Hepatocyte (in vitro differentiated cells): ENCODE results near the gene MLPH. TPM values are rescaled to one million over a fixed set of nuclear protein-coding genes. Genes with fewer than 3 reads are reported as not detected.

ENCODE experiments used
- DNase-seq: peaks from one replicate; pipeline ENCODE4 v3.0.0-alpha.2; 2016; ENCODE audit warnings: low spot score
- H2AFZ ChIP-seq: fragments of 200-600 bp; sonication (generic); 2 replicates; pipeline ENCODE4 v1.6.0; 2016; ENCODE audit warnings: antibody characterized with exemption, mild to moderate bottlenecking
- H3K27ac ChIP-seq: fragments of 200-600 bp; sonication (generic); 2 replicates; pipeline ENCODE4 v1.5.1; 2016; ENCODE audit warnings: mild to moderate bottlenecking
- H3K27me3 ChIP-seq: fragments of 200-600 bp; sonication (generic); 2 replicates; pipeline ENCODE4 v1.6.1; 2016
- H3K36me3 ChIP-seq: fragments of 200-600 bp; sonication (generic); replicated peaks from 2 replicates; pipeline ENCODE4 v1.5.1; 2016; ENCODE audit warnings: low read depth; ENCODE audit not compliant: insufficient read depth
- H3K4me1 ChIP-seq: fragments of 200-600 bp; sonication (generic); 2 replicates; pipeline ENCODE4 v1.5.1; 2016; ENCODE audit warnings: mild to moderate bottlenecking, moderate library complexity; ENCODE audit not compliant: insufficient read depth
- H3K4me2 ChIP-seq: fragments of 200-600 bp; sonication (generic); 2 replicates; pipeline ENCODE4 v1.6.0; 2016
- H3K4me3 ChIP-seq: fragments of 200-600 bp; sonication (generic); 2 replicates; pipeline ENCODE4 v1.5.1; 2016; ENCODE audit warnings: mild to moderate bottlenecking
- H3K79me2 ChIP-seq: fragments of 200-600 bp; sonication (generic); 2 replicates; pipeline ENCODE4 v1.6.0; 2017; ENCODE audit warnings: mild to moderate bottlenecking
- H3K9me2 ChIP-seq: fragments of 200-600 bp; sonication (generic); replicated peaks from 2 replicates; pipeline ENCODE4 v1.6.0; 2017; ENCODE audit warnings: mild to moderate bottlenecking; ENCODE audit not compliant: insufficient read depth
- H3K9me3 ChIP-seq: fragments of 200-600 bp; sonication (generic); 2 replicates; pipeline ENCODE4 v1.5.1; 2016; ENCODE audit warnings: low read depth, mild to moderate bottlenecking
- H4K20me1 ChIP-seq: fragments of 200-600 bp; sonication (generic); 2 replicates; pipeline ENCODE4 v1.6.0; 2016; ENCODE audit warnings: mild to moderate bottlenecking; ENCODE audit not compliant: insufficient read depth, poor library complexity, severe bottlenecking
- CTCF ChIP-seq: fragments of 200-600 bp; sonication (generic); IDR thresholded peaks from 2 replicates; pipeline ENCODE4 v1.5.1; 2016; ENCODE audit warnings: antibody characterized with exemption, mild to moderate bottlenecking; ENCODE audit not compliant: poor library complexity
- EZH2 ChIP-seq: fragments of 200-600 bp; sonication (generic); IDR thresholded peaks from 2 replicates; pipeline ENCODE4 v1.6.1; 2016; ENCODE audit warnings: antibody characterized with exemption, mild to moderate bottlenecking, borderline replicate concordance
- EZH2phosphoT487 ChIP-seq: fragments of 200-600 bp; sonication (generic); IDR thresholded peaks from one replicate; pipeline ENCODE4 v1.6.1; 2018; ENCODE audit warnings: antibody characterized with exemption, mild to moderate bottlenecking, low read depth, moderate library complexity; ENCODE audit not compliant: unreplicated experiment, severe bottlenecking
- WGBS: methylation state at CpG from one replicate; pipeline ENCODE4 v1.1.6; 2016; ENCODE audit warnings: low lambda C conversion rate; ENCODE audit errors: missing lambda C conversion rate; 5-methylcytosine and 5-hydroxymethylcytosine counted together
- polyA plus RNA-seq: library from polyadenylated mRNA; unstranded; fragments of >200 nt; fragmentation: Nextera tagmentation; extraction: Ambion mirVana; gene quantifications from 2 replicates; pipeline ENCODE4 v1.2.1, GENCODE V29; 2016
- total RNA-seq: library from RNA; depleted of rRNA; stranded (reverse); fragments of >200 nt; gene quantifications from 2 replicates; pipeline ENCODE4 v1.2.3, GENCODE V29; 2014

Gene MLPH
- total and polyA plus RNA-seq, 2 experiments from 2014 or later, result 6.7 to 12.3 TPM

DNA sequence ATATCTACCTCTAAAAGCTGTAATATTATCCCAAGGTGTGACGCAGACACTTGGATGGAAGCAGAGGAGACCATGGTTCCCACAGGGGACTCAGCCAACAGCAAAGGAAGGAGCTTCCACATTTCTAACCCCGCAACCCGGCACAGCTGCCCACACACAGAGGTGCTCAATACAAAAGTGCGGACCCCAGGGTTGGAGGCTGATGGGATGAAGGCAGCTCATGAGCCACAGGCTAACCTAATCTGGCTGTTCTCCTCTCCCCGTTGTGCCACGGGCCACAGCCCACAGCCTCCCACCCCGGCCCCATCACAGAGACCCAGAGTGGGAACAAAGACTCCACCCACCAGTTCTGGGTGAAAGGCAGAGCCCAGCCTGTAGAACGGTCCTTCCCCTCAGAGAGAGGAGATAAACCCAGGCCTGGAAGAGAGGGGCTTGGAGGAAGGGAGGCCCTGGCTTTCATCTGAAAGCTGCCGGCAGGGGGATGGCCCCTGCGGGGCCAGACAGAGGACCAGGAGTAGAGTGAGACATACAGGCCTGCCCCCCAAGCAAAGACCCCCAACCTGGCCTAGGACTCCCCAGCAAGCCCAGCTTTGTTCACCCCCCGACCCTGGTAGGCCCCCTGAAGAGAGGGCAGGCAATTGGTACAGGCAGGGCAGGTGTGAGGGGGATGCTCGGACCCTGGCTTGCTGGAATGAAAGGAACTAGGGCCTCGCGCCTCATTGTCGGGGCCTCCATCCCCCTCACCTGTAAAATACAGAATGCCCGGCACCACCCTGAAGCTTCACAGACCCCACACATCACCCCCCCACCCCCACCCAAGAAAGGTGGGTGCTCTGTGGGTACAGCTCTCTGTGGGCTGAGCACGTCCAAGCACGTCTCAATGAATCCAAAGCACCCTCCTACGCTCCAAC is 96.6 kb downstream of the MLPH start:
- Histone ChIP-seq H3K79me2 (peaks cover 33% of the 10 kb centered on the region), H3K4me1 (peaks cover 5% of the 10 kb centered on the region), H3K9me2 (no peaks in the 10 kb centered on the region), H3K27me3 (no peaks in the 10 kb centered on the region), H2AFZ (no peak overlapping the region), H3K4me2 (no peak overlapping the region), H3K9me3 (no peaks in the 10 kb centered on the region), H3K27ac (no peak overlapping the region), H3K36me3 (no peaks in the 10 kb centered on the region), H4K20me1 (no peaks in the 10 kb centered on the region), H3K4me3 (no peak overlapping the region)
- WGBS, result 86% methylated on average over 19 of the region's 19 CpGs
- DNase-seq, result no peak
- no peak for TF ChIP-seq EZH2
- no peak for TF ChIP-seq CTCF

- H3K79me2 ChIP-seq, result peaks cover 43% of the 10 kb centered on the region
Observed at GRCh38 chr2:237585590-237586221, 98.7 kb downstream of the MLPH start.

DNA sequence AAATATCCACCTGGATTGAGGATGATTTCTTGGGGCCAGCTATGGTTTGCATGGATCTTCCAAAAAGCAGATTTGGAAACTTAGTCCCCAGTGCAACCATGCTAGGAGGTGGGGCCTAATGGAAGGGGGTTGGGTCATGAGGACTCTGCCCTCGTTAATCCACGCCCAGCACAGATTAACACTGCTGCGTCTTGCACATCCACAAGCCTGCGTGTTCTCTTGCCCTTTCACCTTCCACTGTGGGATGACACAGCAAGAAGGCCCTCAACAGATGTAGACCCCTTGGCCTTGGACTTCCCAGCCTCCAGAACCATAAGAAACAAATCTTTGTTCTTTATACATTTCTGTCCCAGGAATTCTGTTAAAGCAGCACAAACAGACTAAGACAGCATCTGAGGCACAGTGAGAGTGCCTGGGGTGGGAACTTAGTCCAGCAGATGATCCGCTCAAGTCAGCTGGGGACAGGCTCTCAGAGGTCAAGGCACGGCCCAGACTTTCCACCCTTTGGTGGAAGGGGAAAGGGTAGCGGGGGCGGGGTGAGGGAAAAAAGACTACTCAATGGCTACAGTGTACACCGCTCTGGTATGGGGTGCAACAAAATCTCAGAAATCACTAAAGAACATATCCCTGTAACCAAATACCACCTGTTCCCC is 101.1 kb downstream of the MLPH start:
- DNase-seq, result no peak
- H3K9me3 ChIP-seq, result no peaks in the 10 kb centered on the region
- no peak overlapping the region for H3K4me3 ChIP-seq
- peaks cover 43% of the 10 kb centered on the region for H3K79me2 ChIP-seq
- no peaks in the 10 kb centered on the region for H3K9me2 ChIP-seq
- H3K4me1 ChIP-seq, result peaks cover 15% of the 10 kb centered on the region
- no peaks in the 10 kb centered on the region for H4K20me1 ChIP-seq
- WGBS, result 85% methylated on average over 9 of the region's 9 CpGs
- peak overlapping the region; percentile 72 for H3K4me2 ChIP-seq
- H3K27ac ChIP-seq, result peak overlapping the region; percentile 94
- no peaks in the 10 kb centered on the region for H3K36me3 ChIP-seq
- no peak overlapping the region for H2AFZ ChIP-seq
- no peak for TF ChIP-seq EZH2
- no peak for TF ChIP-seq CTCF
- no peak for TF ChIP-seq EZH2phosphoT487
- H3K27me3 ChIP-seq, result no peaks in the 10 kb centered on the region

More at GRCh38 chr2:237585590-237586221, 98.7 kb downstream of the MLPH start:
- Histone ChIP-seq H2AFZ (no peak overlapping the region), H3K9me3 (no peaks in the 10 kb centered on the region), H3K27me3 (no peaks in the 10 kb centered on the region), H4K20me1 (no peaks in the 10 kb centered on the region), H3K27ac (no peak overlapping the region), H3K9me2 (no peaks in the 10 kb centered on the region), H3K4me2 (no peak overlapping the region), H3K4me3 (no peak overlapping the region), H3K4me1 (peaks cover 5% of the 10 kb centered on the region), H3K36me3 (no peaks in the 10 kb centered on the region)
- TF ChIP-seq CTCF (no peak), EZH2 (no peak), EZH2phosphoT487 (no peak)
- DNase-seq, result no peak
- 88% methylated on average over 15 of the region's 15 CpGs for WGBS
